GM21390 (cell line): ENCODE data around the gene THRB.
A peak's percentile ranks its signal among the peaks of the same experiment; 100 is the strongest.

Source experiments
- ATAC-seq: cut with Tn5 transposase; IDR thresholded peaks from one replicate; pipeline ENCODE4 v1.9.1; 2021; ENCODE audit not compliant: unreplicated experiment

THRB gene

GRCh38 chr3:24494618-24495325 is at the start of gene THRB:
TSS of gene THRB (minus strand) at chr3:24494850.
- peak; percentile 57 for ATAC-seq

- ATAC-seq = no peak
Measured at GRCh38 chr3:24541935-24542334, 47.3 kb upstream of the THRB start.

- ATAC-seq = no peak
Measured at GRCh38 chr3:24540821-24541220, 46.2 kb upstream of the THRB start.

GRCh38 chr3:24539699-24540098 is 45.0 kb upstream of the THRB start:
- ATAC-seq = no peak

- ATAC-seq = no peak
Measured at GRCh38 chr3:24538891-24539290, 44.2 kb upstream of the THRB start.

- ATAC-seq = no peak
Measured at GRCh38 chr3:24533561-24534193, 39.0 kb upstream of the THRB start.

- ATAC-seq = no peak
Measured at GRCh38 chr3:24530471-24530870, 35.8 kb upstream of the THRB start.

GRCh38 chr3:24529210-24529609 is 34.6 kb upstream of the THRB start:
- no peak for ATAC-seq

- no peak for ATAC-seq
Measured at GRCh38 chr3:24526640-24527212, 32.1 kb upstream of the THRB start.

GRCh38 chr3:24525557-24525956 is 30.9 kb upstream of the THRB start:
- ATAC-seq = no peak

GRCh38 chr3:24525022-24525421 is 30.4 kb upstream of the THRB start:
- ATAC-seq = no peak

GRCh38 chr3:24523988-24524727 is 29.5 kb upstream of the THRB start:
- no peak for ATAC-seq

- ATAC-seq = no peak
Measured at GRCh38 chr3:24523215-24523614, 28.6 kb upstream of the THRB start.

GRCh38 chr3:24522146-24522579 is 27.5 kb upstream of the THRB start:
- no peak for ATAC-seq

- no peak for ATAC-seq
Measured at GRCh38 chr3:24521420-24522145, 26.9 kb upstream of the THRB start.

- no peak for ATAC-seq
Measured at GRCh38 chr3:24520976-24521419, 26.3 kb upstream of the THRB start.

- ATAC-seq = no peak
Measured at GRCh38 chr3:24520101-24520495, 25.4 kb upstream of the THRB start.

- ATAC-seq = peak; percentile 53
Measured at GRCh38 chr3:24519368-24520100, 24.9 kb upstream of the THRB start.

GRCh38 chr3:24518990-24519367 is 24.3 kb upstream of the THRB start:
- no peak for ATAC-seq

GRCh38 chr3:24514119-24514518 is 19.5 kb upstream of the THRB start:
- ATAC-seq = no peak
